ENCODE measurements around the gene MFSD1. TPM values are rescaled to one million over a fixed set of nuclear protein-coding genes. Genes with fewer than 3 reads are reported as not detected.

MFSD1 gene
- total and polyA plus RNA-seq, 2 donors (not counting 1 experiment from before 2014, with no cell fraction given) = 103 to 117 TPM

DNA sequence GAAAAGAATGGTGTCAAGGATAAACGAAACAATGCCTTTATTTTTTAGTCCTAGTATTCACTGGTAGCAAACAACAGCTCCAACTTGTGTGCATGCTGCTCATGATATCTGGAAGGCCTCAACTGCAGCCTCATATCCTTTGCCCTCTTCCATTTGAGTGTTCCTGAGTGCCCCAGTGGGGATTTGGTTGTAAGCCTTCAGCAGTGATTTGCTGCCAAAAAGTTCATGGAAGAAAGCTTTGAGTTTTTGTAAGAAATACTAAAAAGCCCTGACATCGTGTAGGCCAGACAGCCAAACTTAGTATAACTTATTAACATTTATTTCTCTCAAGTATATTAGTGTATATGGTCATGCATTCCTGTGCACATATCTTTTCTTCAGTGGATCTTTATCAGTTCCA is 30.0 kb downstream of the MFSD1 start:
- Histone ChIP-seq H3K79me2 (ENCODE audit: control insufficient read depth, insufficient read depth, low read length) (no peaks in the 10 kb centered on the region), H4K20me1 (ENCODE audit: control insufficient read depth, extremely low read depth, insufficient read depth, low read length) (no peaks in the 10 kb centered on the region), H3K9ac (ENCODE audit: insufficient read depth, low read length) (no peak overlapping the region), H2AFZ (ENCODE audit: low read length) (no peak overlapping the region), H3K4me3 (replicated peaks in 1 of 4; ENCODE audit: control extremely low read depth in 1 of 4, insufficient read depth in 1 of 4, low read depth in 3 of 4, low read length in 4 of 4) (no peak overlapping the region), H3K4me1 (ENCODE audit: control insufficient read depth, extremely low read depth, insufficient read depth, low read length) (no peaks in the 10 kb centered on the region), H3K4me2 (ENCODE audit: extremely low read depth, insufficient read depth, low read length) (no peak overlapping the region), H3K36me3 (ENCODE audit: control insufficient read depth, insufficient read depth, low read length) (peaks cover 8% of the 10 kb centered on the region), H3K9me3 (ENCODE audit: control insufficient read depth, insufficient read depth, low read depth, low read length) (no peaks in the 10 kb centered on the region), H3K27ac (ENCODE audit: insufficient read depth, low read length) (no peak overlapping the region), H3K27me3 (ENCODE audit: control insufficient read depth, insufficient read depth, low read length) (no peaks in the 10 kb centered on the region)
- no peak for DNase-seq (ENCODE audit: low read depth in 2 of 2)
- TF ChIP-seq EZH2 (IDR thresholded peaks at IDR 0.05; ENCODE audit: low read length, missing control alignments) = no peak
- TF ChIP-seq, protein P1, sequence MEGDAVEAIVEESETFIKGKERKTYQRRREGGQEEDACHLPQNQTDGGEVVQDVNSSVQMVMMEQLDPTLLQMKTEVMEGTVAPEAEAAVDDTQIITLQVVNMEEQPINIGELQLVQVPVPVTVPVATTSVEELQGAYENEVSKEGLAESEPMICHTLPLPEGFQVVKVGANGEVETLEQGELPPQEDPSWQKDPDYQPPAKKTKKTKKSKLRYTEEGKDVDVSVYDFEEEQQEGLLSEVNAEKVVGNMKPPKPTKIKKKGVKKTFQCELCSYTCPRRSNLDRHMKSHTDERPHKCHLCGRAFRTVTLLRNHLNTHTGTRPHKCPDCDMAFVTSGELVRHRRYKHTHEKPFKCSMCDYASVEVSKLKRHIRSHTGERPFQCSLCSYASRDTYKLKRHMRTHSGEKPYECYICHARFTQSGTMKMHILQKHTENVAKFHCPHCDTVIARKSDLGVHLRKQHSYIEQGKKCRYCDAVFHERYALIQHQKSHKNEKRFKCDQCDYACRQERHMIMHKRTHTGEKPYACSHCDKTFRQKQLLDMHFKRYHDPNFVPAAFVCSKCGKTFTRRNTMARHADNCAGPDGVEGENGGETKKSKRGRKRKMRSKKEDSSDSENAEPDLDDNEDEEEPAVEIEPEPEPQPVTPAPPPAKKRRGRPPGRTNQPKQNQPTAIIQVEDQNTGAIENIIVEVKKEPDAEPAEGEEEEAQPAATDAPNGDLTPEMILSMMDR (conservative IDR thresholded peaks at IDR 0.05 in 1 of 2, IDR thresholded peaks at IDR 0.05 in 1 of 2; ENCODE audit: low read depth in 1 of 2, low read length in 2 of 2) = no peak

DNA sequence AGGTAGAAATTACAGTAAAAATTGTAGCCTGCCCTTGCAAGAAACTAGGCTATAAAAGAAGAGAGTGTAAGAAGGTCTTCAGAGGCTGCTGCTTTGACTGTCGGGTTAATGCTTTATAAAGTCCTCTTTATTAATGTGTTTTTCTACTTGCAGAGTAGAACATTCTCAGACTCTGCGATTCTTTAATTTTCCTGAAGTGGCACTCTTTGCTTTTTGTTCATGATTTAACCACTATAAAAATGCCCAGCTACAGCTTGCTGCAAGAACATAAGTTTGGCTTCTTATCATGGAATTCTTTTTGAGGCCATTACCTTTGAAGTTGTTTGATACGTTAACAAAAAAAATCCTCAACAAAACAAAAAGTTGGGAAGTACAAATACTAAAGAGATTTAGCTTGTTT is 33.8 kb downstream of the MFSD1 start:
- TF ChIP-seq EZH2 (IDR thresholded peaks at IDR 0.05; ENCODE audit: low read length, missing control alignments) = no peak
- TF ChIP-seq, protein P1 (conservative IDR thresholded peaks at IDR 0.05 in 1 of 2, IDR thresholded peaks at IDR 0.05 in 1 of 2; ENCODE audit: low read depth in 1 of 2, low read length in 2 of 2) = no peak
- H3K4me2 ChIP-seq (ENCODE audit: extremely low read depth, insufficient read depth, low read length) = no peak overlapping the region
- no peak overlapping the region for H3K9ac ChIP-seq (ENCODE audit: insufficient read depth, low read length)
- no peak overlapping the region for H3K27ac ChIP-seq (ENCODE audit: insufficient read depth, low read length)
- no peaks in the 10 kb centered on the region for H3K27me3 ChIP-seq (ENCODE audit: control insufficient read depth, insufficient read depth, low read length)
- no peaks in the 10 kb centered on the region for H3K9me3 ChIP-seq (ENCODE audit: control insufficient read depth, insufficient read depth, low read depth, low read length)
- no peaks in the 10 kb centered on the region for H3K79me2 ChIP-seq (ENCODE audit: control insufficient read depth, insufficient read depth, low read length)
- peaks cover 4% of the 10 kb centered on the region for H3K36me3 ChIP-seq (ENCODE audit: control insufficient read depth, insufficient read depth, low read length)
- H3K4me3 ChIP-seq (replicated peaks in 1 of 4; ENCODE audit: control extremely low read depth in 1 of 4, insufficient read depth in 1 of 4, low read depth in 3 of 4, low read length in 4 of 4) = no peak overlapping the region
- no peak for DNase-seq (ENCODE audit: low read depth in 2 of 2)
- H4K20me1 ChIP-seq (ENCODE audit: control insufficient read depth, extremely low read depth, insufficient read depth, low read length) = no peaks in the 10 kb centered on the region
- no peak overlapping the region for H2AFZ ChIP-seq (ENCODE audit: low read length)
- no peaks in the 10 kb centered on the region for H3K4me1 ChIP-seq (ENCODE audit: control insufficient read depth, extremely low read depth, insufficient read depth, low read length)

DNA sequence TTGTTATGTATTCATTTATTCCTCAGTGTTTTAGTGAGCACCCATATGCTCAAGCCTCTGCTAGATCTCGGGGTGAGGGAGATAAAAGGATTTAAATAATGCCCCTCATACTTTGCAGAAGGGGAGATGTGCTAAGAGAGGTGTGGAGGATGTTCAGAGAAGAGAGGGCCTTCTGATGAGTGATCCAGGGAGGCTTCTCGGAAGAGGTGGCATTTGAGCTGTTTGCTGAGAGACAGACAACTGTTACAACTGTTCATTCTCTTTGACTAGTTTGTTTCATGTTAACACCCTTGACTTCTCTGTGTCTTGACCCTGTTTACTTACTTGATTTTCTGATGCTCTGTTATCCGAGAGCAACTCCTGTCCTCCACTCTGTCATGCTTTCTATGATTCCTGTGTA is 34.5 kb downstream of the MFSD1 start:
- no peak overlapping the region for H2AFZ ChIP-seq (ENCODE audit: low read length)
- H3K4me3 ChIP-seq (replicated peaks in 1 of 4; ENCODE audit: control extremely low read depth in 1 of 4, insufficient read depth in 1 of 4, low read depth in 3 of 4, low read length in 4 of 4) = no peak overlapping the region
- no peaks in the 10 kb centered on the region for H3K4me1 ChIP-seq (ENCODE audit: control insufficient read depth, extremely low read depth, insufficient read depth, low read length)
- DNase-seq (ENCODE audit: low read depth in 2 of 2) = no peak
- H3K27ac ChIP-seq (ENCODE audit: insufficient read depth, low read length) = no peak overlapping the region
- no peaks in the 10 kb centered on the region for H3K9me3 ChIP-seq (ENCODE audit: control insufficient read depth, insufficient read depth, low read depth, low read length)
- no peaks in the 10 kb centered on the region for H4K20me1 ChIP-seq (ENCODE audit: control insufficient read depth, extremely low read depth, insufficient read depth, low read length)
- H3K36me3 ChIP-seq (ENCODE audit: control insufficient read depth, insufficient read depth, low read length) = peaks cover 4% of the 10 kb centered on the region
- H3K4me2 ChIP-seq (ENCODE audit: extremely low read depth, insufficient read depth, low read length) = no peak overlapping the region
- no peak for TF ChIP-seq EZH2 (IDR thresholded peaks at IDR 0.05; ENCODE audit: low read length, missing control alignments)
- TF ChIP-seq, protein P1 (conservative IDR thresholded peaks at IDR 0.05 in 1 of 2, IDR thresholded peaks at IDR 0.05 in 1 of 2; ENCODE audit: low read depth in 1 of 2, low read length in 2 of 2) = no peak
- no peak overlapping the region for H3K9ac ChIP-seq (ENCODE audit: insufficient read depth, low read length)
- no peaks in the 10 kb centered on the region for H3K79me2 ChIP-seq (ENCODE audit: control insufficient read depth, insufficient read depth, low read length)
- H3K27me3 ChIP-seq (ENCODE audit: control insufficient read depth, insufficient read depth, low read length) = no peaks in the 10 kb centered on the region
